Urinary bladder (tissue), 4 donors: Measurements from ENCODE around the gene INF2. TPM values are rescaled to one million over a fixed set of nuclear protein-coding genes. Genes with fewer than 3 reads are reported as not detected.

Experiments used
- DNase-seq: peaks from one replicate; pipeline ENCODE4 v3.0.0-alpha.2; 2015; ENCODE audit errors: extremely low spot score
- H3K27ac ChIP-seq: one replicate; pipeline ENCODE4 v1.5.1; 2013; ENCODE audit warnings: low read depth, mild to moderate bottlenecking, moderate library complexity
- H3K36me3 ChIP-seq: one replicate; pipeline ENCODE4 v1.6.1; 2013; ENCODE audit warnings: mild to moderate bottlenecking, moderate library complexity; ENCODE audit not compliant: insufficient read depth
- H3K4me1 ChIP-seq: one replicate; pipeline ENCODE4 v1.6.1; 2013; ENCODE audit warnings: mild to moderate bottlenecking, moderate library complexity; ENCODE audit not compliant: insufficient read depth
- H3K4me3 ChIP-seq: one replicate; pipeline ENCODE4 v1.5.1; 2013; ENCODE audit warnings: low read depth, low read length
- WGBS: extraction: QIAGEN DNeasy Blood & Tissue Kit; methylation state at CpG from one replicate; pipeline ENCODE4 v1.1.7; 2013; 5-methylcytosine and 5-hydroxymethylcytosine counted together
- polyA plus RNA-seq: library from polyadenylated mRNA; stranded (reverse); fragments of 200-250 nt; gene quantifications from one replicate; pipeline ENCODE4 v1.2.3, GENCODE V29; 2013
- total RNA-seq: library from RNA; depleted of rRNA; stranded (reverse); fragments of >200 nt; gene quantifications from one replicate; pipeline ENCODE4 v1.2.3, GENCODE V29; 2014
- donor health status: healthy with polysubstance abuse.
- donor health status: healthy.

INF2 gene
- total and polyA plus RNA-seq, 2 donors, result 20.6 to 54.2 TPM

- 81% methylated on average over 11 of the region's 11 CpGs for WGBS
- Histone ChIP-seq H3K27ac (no peak overlapping the region), H3K36me3 (no peaks in the 10 kb centered on the region), H3K4me1 (no peaks in the 10 kb centered on the region), H3K4me3 (no peak overlapping the region)
- DNase-seq, result no peak
Observed at GRCh38 chr14:104755621-104756020, 66.2 kb downstream of the INF2 start.

GRCh38 chr14:104756477-104757237, 67.2 kb downstream of the INF2 start:
- WGBS, result 85% methylated on average over 27 of the region's 27 CpGs
- H3K27ac ChIP-seq, result no peak overlapping the region
- no peak overlapping the region for H3K4me3 ChIP-seq
- no peak for DNase-seq
- H3K36me3 ChIP-seq, result no peaks in the 10 kb centered on the region
- no peaks in the 10 kb centered on the region for H3K4me1 ChIP-seq

GRCh38 chr14:104757238-104757585, 67.8 kb downstream of the INF2 start:
- Histone ChIP-seq H3K27ac (no peak overlapping the region), H3K4me1 (no peaks in the 10 kb centered on the region), H3K36me3 (no peaks in the 10 kb centered on the region), H3K4me3 (no peak overlapping the region)
- WGBS, result 81% methylated on average over 10 of the region's 10 CpGs
- DNase-seq, result no peak

- H3K4me1 ChIP-seq, result no peaks in the 10 kb centered on the region
- no peak overlapping the region for H3K4me3 ChIP-seq
- DNase-seq, result no peak
- 90% methylated on average over 19 of the region's 19 CpGs for WGBS
- no peak overlapping the region for H3K27ac ChIP-seq
- H3K36me3 ChIP-seq, result no peaks in the 10 kb centered on the region
Observed at GRCh38 chr14:104757681-104758392, 68.4 kb downstream of the INF2 start.

- H3K27ac ChIP-seq, result no peak overlapping the region
Observed at GRCh38 chr14:104758981-104759969, 69.9 kb downstream of the INF2 start.

GRCh38 chr14:104765517-104765916, 76.1 kb downstream of the INF2 start:
- H3K4me1 ChIP-seq, result no peaks in the 10 kb centered on the region
- DNase-seq, result no peak
- WGBS, result 92% methylated on average over 3 of the region's 3 CpGs
- no peak overlapping the region for H3K4me3 ChIP-seq
- H3K27ac ChIP-seq, result no peak overlapping the region
- no peaks in the 10 kb centered on the region for H3K36me3 ChIP-seq

More at GRCh38 chr14:104758981-104759969, 69.9 kb downstream of the INF2 start:
- Histone ChIP-seq H3K4me3 (no peak overlapping the region), H3K4me1 (no peaks in the 10 kb centered on the region), H3K36me3 (no peaks in the 10 kb centered on the region)
- DNase-seq, result no peak
- 85% methylated on average over 30 of the region's 30 CpGs for WGBS

GRCh38 chr14:104766256-104766862, 76.9 kb downstream of the INF2 start:
- 96% methylated on average over 4 of the region's 4 CpGs for WGBS
- DNase-seq, result no peak
- H3K4me3 ChIP-seq, result no peak overlapping the region
- H3K4me1 ChIP-seq, result no peaks in the 10 kb centered on the region
- H3K27ac ChIP-seq, result no peak overlapping the region
- no peaks in the 10 kb centered on the region for H3K36me3 ChIP-seq

- Histone ChIP-seq H3K4me1 (no peaks in the 10 kb centered on the region), H3K4me3 (no peak overlapping the region), H3K27ac (no peak overlapping the region), H3K36me3 (no peaks in the 10 kb centered on the region)
- no peak for DNase-seq
- WGBS, result 84% methylated on average over 15 of the region's 15 CpGs
Observed at GRCh38 chr14:104766863-104767633, 77.6 kb downstream of the INF2 start.

- WGBS, result 83% methylated on average over 5 of the region's 5 CpGs
- H3K27ac ChIP-seq, result no peak overlapping the region
- no peaks in the 10 kb centered on the region for H3K4me1 ChIP-seq
- no peak overlapping the region for H3K4me3 ChIP-seq
- H3K36me3 ChIP-seq, result peaks cover 5% of the 10 kb centered on the region
- DNase-seq, result no peak
Observed at GRCh38 chr14:104767634-104767918, 78.2 kb downstream of the INF2 start.

GRCh38 chr14:104768437-104769323, 79.3 kb downstream of the INF2 start:
- Histone ChIP-seq H3K4me1 (no peaks in the 10 kb centered on the region), H3K4me3 (no peak overlapping the region), H3K36me3 (peaks cover 7% of the 10 kb centered on the region), H3K27ac (no peak overlapping the region)
- WGBS, result 12% methylated on average over 25 of the region's 25 CpGs
- no peak for DNase-seq

- Histone ChIP-seq H3K36me3 (peaks cover 7% of the 10 kb centered on the region), H3K4me3 (no peak overlapping the region), H3K27ac (no peak overlapping the region), H3K4me1 (no peaks in the 10 kb centered on the region)
- DNase-seq, result no peak
- WGBS, result 78% methylated on average over 18 of the region's 18 CpGs
Observed at GRCh38 chr14:104769324-104770071, 80.1 kb downstream of the INF2 start.
